Measurements from ENCODE around the gene RPS19.

DNA sequence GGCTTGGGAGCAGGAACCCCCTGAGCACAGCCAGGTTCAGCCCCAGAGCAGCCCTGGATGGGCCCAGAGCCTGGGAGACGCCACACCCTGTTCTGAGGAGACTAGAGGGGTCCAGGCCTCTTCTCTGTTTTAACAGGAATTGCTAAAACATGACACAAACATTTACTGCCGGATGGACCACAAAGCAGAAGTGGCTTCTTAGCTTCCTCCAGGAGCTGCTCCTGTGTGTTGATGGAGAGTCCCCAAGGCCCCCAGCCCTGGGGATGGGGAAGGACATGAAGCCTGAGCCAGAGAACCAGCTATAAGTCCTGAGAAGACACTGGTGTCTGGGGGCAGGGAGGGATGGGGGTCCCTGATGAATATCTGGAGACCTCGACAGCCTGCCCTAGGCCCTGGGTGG is 49.0 kb upstream of the RPS19 start:
- TF ChIP-seq SIN3A (IDR thresholded peaks at IDR 0.05; ENCODE audit: borderline replicate concordance, insufficient read depth, low read length), result no peak
- TF ChIP-seq TAF1 (IDR thresholded peaks at IDR 0.05; ENCODE audit: borderline replicate concordance, insufficient read depth, low read length), result no peak
- no peak for TF ChIP-seq POLR2AphosphoS5 (IDR thresholded peaks at IDR 0.05; ENCODE audit: low read depth, low read length)
- TF ChIP-seq, protein P1, sequence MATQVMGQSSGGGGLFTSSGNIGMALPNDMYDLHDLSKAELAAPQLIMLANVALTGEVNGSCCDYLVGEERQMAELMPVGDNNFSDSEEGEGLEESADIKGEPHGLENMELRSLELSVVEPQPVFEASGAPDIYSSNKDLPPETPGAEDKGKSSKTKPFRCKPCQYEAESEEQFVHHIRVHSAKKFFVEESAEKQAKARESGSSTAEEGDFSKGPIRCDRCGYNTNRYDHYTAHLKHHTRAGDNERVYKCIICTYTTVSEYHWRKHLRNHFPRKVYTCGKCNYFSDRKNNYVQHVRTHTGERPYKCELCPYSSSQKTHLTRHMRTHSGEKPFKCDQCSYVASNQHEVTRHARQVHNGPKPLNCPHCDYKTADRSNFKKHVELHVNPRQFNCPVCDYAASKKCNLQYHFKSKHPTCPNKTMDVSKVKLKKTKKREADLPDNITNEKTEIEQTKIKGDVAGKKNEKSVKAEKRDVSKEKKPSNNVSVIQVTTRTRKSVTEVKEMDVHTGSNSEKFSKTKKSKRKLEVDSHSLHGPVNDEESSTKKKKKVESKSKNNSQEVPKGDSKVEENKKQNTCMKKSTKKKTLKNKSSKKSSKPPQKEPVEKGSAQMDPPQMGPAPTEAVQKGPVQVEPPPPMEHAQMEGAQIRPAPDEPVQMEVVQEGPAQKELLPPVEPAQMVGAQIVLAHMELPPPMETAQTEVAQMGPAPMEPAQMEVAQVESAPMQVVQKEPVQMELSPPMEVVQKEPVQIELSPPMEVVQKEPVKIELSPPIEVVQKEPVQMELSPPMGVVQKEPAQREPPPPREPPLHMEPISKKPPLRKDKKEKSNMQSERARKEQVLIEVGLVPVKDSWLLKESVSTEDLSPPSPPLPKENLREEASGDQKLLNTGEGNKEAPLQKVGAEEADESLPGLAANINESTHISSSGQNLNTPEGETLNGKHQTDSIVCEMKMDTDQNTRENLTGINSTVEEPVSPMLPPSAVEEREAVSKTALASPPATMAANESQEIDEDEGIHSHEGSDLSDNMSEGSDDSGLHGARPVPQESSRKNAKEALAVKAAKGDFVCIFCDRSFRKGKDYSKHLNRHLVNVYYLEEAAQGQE (IDR thresholded peaks at IDR 0.05; ENCODE audit: insufficient read depth in 1 of 2, low read depth in 2 of 2, low read length in 2 of 2), result no peak
- TF ChIP-seq FOXP2 (optimal IDR thresholded peaks at IDR 0.05; ENCODE audit: borderline replicate concordance, extremely low read depth, extremely low read length, insufficient read depth), result no peak
